ENCODE measurements around the gene KCNG1.
"Not testable (repeated sequence)": the region's sequence is repeated elsewhere in the genome, so short reads cannot be mapped to it uniquely, and the experiment has no call there.

The KCNG1 gene

DNA sequence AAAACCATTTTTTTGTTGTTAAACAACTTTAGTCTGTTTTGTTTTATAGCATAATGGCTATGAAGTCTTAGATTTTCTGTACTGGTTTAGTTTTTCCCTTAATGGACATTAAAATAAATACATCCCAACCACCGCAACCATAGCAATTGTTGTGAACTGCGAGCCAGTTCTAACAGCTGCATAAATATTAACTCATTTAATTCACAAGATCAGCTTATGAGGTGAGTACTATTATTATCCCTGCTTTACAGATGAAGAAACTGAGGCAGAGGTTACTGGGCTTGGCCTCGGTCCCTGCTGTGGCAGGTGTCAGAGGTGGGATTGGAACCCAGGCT lies 41.2 kb downstream of the KCNG1 start:
- DNase-seq = no peak

DNA sequence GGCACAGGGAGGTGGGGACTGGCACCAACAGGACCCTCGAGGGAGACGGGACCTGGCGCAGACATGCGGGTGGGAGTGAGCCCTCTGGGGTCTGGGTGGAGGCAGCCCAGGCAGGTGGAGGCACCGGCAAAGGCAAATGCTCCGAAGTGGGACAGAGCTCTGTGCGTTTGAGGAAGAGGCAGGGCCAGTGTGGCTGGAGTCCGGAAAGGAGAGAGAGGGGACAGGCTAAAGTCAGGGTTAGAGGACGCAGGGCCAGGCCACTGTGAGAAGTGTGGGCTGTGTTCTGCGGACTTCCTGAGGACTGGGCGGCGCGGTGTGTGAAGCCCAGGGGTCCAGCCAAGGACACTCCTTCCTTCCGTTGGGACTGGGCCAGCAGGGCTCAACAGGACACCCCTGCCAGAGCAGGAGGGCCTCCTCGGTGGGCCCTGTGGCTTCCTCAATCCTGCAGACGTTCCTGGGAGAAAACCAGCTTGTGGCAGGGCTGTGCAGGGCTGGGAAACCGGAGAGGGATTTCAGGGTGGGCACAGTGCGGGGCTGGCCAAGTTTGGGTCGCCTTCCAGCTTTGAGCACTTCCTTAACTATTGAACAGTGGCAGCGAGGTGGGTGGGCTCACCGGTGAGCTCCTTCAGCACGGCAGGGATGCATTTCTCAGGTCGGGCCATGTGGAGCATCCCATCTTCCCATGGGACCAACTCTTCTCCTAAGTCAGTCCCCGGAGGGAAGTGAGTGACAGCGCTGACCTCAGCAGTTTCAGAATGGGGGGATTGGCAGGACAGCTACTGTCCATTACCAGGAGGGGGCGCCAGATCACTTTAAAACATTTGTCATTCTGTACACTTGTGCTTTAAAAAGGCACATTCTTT lies 41.8 kb downstream of the KCNG1 start:
- peak; percentile 26 to 87 for DNase-seq

DNA sequence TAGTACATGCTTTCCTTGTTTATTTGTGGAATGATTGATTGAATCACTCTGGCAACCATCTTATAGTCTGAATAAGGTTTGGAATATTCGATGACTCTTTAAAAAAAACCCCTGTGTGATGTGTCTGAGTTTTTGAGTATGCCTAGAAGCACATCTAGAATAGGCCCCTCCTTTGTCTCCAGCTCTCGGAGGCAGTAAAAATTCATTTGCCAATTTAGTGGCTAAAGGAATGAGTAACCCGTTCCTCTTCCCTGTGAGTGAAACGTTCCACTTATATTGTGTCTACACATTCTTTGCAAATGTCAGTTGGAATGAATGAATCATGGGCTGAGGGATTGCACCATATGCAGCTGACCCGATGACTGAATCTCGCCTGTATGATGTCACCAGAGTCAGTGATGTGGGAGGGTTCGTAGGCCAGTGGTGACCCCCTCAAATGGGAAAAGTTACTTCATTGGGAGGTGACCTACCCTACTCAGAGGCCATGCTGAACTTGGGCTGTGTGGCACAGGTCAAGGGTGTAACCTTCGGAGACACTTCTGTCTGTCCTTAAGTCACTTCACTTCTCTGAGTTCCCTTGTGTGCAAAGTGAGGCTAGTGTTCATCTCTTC lies 42.7 kb downstream of the KCNG1 start:
- no peak for DNase-seq

DNA sequence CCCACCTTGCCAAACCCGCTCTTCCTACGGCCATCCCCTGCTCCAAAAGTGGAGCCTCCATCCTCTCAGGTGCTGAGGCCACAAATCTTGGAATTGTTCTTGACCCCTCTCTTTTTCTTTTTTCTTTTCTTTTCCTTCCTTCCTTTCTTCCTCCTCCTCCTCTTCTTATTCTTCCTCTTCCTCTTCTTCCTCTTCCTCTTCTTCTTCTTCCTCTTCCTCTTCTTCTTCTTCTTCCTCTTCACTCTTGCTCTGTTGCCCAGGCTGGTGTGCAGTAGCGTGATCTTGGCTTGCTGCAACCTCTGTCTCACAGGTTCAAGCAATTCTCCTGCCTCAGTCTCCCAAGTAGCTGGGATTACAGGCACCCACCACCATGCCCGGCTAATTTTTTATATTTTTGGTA lies 44.4 kb downstream of the KCNG1 start:
- not testable (repeated sequence) for DNase-seq

DNA sequence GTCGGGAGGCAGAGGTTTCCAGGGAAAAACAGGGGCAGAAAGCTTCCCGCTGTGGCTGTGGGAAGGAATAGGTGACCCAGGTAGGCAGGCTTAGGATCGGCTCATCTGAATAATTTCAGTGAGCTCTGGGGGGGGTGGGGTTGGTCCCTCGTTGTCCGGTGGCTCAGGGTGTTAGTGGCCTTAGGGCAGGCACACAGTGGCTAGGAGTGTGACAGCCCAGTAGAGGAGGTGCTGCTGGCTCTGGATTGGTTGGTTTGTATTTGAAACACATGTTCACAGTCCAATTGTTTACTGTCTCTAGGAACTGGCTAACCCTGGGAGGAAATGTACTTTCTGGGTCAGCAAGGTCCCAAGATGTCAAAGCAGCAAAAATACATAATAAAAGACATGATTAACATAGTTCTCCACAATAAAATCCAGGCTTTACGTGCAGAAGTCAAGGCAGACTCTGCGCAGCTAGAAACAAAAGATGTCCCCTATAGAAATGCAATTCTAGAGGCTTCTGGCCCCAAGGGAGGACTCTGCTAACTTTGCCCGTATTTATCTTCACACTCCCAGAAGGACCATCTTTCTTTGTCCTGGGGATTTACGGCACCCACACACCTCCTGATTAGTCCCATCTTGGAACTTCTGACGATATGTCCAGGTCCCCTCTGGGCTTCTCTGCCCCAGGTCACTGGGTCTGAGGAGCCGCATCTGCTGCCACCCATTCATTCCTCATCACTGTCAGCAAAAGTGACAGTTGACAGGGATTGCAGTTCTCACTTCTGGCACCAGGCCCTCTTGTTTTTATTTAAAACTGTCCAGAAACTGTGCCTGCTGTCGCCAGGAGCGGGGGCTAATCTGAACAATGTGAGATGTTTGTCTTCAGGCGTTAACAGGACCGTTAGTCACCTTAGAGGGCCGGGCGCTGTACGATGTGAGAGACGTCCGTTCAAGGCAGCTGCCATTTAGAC lies 45.6 kb downstream of the KCNG1 start:
- no peak for DNase-seq

DNA sequence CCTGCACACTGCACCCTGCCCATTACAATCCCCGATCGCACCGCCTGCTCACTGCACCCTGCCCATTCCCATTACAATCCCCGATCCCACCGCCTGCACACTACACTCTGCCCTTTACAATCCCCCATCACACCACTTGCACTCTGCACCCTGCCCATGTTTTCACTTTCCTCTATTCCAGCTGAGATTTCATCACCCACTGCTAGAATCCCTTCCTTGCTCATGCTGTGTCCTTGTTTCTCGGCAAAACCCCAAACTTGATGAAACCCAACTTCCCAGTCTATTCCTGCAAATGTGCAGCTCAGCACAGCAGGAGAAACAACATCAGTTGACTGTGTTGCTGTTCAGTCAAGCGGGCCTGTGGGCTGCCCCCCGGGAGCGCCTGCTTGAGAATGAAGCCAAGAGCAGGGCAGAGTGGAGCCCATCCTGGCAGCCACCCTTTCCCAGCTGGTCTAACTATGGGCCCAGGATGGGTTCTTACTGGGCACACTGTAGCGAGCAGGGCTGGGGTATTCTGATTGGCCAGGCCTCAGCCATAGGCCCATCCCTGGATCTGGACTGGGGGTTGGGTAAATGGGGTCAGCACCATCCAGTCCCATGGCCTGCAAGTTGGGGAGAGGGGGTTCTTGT lies 47.1 kb downstream of the KCNG1 start:
- no peak for DNase-seq

DNA sequence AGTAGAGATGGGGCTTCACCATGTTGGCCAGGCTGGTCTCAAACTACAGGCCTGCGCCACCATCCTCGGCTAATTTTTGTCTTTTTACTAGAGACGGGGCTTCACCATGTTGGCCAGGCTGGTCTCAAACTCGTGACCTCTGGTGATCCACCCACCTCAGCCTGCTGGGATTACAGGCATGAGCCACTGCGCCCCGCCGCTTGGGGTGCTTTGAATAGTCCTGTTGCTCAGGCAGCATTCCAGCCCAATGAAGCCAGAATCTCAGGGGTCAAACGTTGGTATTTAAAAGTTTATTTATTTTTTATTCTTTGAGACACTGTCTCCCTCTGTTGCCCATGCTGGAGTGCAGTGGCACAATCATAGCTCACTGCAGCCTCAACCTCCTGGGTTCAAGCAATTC lies 53.0 kb downstream of the KCNG1 start:
- no peak for DNase-seq

DNA sequence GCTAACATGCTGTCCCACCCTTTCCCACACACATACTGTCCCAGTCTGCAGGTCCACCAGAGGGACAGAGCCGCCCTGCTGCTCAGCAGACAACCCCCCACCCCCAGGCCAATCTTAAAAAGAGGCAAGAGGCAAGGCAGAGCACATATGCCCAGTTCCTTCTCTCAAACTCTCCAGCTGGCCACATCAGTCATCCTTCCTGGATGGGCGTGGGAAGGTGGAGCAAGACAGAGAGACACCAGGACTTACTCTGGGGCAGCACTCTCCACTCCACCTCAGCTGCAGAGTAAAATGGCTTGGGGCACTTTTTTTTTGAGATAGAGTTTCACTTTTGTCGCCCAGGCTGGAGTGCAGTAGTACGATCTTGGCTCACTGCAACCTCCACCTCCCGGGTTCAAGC lies 53.5 kb downstream of the KCNG1 start:
- no peak for DNase-seq

DNA sequence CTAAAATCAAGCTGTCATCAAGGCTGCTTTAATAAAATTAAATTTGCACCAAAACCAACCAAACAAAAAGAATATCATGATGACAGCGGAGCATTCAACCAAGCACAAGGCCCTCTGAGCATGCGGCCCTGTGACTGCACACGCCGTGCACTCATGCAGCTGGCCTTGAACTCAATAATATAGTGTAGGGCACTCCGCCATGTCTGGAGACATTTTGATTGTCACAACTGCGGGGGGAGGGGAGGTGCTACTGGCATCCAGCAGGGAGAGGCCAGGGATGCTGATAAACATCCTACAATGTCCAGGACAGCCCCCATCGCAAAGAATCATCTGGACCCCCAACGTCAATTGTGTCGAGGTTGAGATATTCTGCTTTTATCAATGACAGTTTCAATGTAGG lies 54.6 kb downstream of the KCNG1 start:
- no peak for DNase-seq

DNA sequence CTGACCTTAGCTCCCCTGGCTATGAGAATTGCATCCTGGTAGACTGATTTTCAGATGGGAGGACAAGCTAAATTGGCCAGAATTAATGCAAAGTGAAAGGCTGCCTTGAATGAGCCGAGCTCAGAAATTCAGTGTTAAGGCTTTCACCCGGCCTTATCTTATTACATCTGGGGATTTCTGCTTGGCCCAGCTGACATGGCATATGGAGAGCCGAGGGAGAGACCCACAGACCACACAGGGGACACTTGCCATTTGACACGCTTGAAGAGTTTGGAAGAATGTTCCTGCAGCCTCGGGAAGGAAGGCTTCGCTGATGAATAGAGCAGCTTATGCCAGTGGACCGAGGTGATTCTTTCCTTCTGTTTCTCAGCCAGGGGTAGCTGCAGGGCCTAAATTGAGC lies 55.3 kb downstream of the KCNG1 start:
- no peak for DNase-seq

DNA sequence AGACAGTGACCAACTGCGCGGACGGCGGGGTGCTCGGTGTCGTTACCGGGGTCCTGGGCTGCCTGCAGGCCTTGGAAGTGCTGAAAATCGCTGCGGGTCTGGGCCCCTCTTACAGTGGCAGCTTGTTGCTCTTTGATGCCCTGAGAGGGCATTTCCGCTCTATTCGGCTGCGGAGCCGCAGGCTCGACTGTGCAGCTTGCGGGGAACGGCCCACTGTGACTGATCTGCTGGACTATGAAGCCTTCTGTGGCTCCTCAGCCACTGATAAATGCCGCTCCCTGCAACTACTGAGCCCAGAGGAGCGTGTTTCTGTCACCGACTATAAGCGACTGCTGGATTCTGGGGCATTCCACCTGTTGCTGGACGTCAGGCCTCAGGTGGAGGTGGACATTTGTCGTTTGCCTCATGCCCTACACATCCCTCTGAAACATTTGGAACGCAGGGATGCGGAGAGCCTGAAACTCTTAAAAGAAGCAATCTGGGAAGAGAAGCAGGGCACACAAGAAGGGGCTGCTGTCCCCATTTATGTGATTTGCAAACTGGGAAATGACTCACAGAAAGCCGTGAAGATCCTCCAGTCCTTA lies 63.3 kb downstream of the KCNG1 start:
- DNase-seq = no peak

DNA sequence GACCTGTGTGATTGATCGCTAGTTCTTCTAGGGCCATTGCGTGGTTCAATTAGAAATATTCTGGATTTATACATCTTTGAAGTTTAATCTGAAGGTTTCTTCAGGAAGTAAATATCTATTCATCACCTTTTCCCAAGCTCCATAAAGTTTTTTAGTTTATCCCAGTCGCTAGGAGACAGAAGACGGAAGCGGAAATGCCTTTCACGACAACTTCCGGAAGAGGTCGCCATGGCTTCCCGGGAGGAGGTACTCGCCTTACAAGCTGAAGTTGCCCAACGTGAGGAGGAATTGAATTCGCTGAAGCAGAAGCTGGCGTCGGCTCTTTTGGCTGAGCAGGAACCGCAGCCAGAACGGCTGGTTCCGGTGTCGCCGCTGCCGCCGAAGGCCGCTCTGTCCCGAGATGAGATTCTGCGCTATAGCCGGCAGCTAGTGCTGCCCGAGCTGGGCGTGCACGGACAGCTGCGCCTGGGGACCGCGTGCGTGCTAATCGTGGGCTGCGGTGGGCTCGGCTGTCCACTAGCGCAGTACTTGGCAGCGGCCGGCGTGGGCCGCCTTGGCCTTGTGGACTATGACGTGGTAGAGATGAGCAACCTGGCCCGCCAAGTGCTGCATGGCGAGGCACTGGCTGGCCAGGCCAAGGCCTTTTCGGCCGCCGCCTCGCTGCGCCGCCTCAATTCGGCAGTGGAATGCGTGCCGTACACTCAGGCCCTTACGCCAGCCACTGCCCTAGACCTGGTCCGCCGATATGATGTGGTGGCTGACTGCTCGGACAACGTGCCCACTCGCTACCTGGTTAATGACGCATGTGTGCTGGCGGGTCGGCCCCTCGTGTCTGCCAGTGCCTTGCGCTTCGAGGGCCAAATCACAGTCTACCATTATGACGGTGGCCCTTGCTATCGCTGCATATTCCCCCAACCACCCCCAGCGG lies 64.0 kb downstream of the KCNG1 start, which contains the start of gene MOCS3:
TSS of gene MOCS3 (plus strand) at position 204 of the 928 bp plus-strand sequence. CDS start at position 229, 25 bp downstream.
- DNase-seq = peak; percentile 92 to 96

DNA sequence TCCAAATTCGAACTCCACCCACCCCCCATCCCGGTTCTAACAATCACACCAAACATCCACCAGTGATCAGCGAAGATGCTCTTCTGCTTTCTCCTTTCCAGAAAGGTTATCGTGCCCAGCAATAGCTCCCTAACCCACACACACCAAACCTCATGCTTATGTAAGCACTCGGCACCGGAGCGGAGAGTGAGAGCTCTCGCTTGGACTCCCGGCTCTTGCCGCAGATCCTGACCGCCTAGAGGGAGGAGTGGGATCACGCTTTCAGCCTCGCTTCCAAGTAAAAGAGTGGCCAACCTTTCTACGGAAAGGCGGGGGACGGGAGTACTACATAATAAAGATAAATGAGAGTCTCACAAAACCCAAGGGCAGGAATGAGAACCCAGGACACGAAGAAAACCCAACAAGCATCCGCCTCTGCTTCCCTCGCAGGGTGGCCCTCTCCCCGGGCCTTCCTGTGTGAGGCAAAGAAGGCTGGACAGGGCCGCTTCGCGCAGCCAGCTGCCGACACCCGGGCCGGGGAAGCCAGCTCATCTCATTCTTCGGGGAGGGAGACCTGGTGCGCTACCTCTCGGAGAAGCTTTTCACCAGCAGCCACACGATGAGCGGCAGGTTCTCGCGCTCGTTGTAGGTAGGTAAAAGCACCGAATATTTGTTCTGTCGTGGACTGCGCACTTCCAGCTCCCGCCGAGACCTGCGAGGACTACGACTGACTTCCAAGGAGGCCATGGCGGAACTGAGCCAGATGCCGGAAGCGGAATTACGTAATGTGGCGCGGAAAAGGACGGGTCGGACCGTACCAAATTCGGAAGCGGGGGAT lies 64.9 kb downstream of the KCNG1 start, which contains the start of gene DPM1:
TSS of gene DPM1 (minus strand) at position 735 of the 817 bp plus-strand sequence. CDS start at position 726, 9 bp downstream.
- DNase-seq = peak; percentile 92 to 96

DNA sequence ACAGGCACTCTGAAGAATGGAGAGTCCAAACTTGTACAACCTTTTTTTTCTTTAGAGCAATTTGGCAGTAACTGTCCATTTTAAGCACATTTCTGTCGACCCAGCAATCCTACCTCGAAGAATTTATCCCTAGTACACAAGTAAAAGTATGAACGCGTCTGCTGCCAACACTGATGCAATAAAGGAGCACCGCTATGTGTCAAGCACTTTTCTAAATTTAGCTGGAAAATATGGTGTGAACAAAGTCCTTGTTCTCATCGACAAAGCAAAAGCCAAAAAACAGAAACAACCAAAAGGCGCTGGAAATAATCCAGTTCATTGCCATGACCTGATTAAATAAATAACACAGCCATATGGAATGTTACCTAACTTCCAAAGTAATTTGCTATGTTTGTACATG lies 65.6 kb downstream of the KCNG1 start:
- DNase-seq = no peak

DNA sequence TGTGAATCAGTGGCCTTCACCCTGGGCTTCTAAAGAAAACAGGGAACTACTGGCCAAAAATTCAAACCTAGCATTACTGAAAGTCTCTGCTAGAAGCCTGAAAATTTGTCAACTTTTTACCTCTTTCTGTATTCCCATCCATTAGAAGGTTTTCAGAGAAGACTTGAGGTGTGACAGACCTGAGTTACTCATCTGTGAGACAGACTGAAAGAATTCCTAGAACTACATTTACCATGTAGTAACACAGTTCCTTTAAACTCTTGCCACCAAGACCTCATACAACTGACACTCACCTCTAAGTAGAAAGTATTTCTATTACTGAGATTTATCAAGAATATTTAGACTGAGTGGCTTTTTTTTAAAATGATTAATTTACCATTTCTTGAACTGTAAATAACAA lies 69.1 kb downstream of the KCNG1 start:
- DNase-seq = no peak

All from NCI-H526 (cell line).